Activated naive CD8-positive, alpha-beta T cell treated with anti-CD3 and anti-CD28 coated beads, Interleukin-2, amount 10 ng/mL, durations not matched to agents 7 days and 5 days (primary cell): ENCODE data around the gene APOA4. TPM values are rescaled to one million over a fixed set of nuclear protein-coding genes. Genes with fewer than 3 reads are reported as not detected.
A peak's percentile ranks its signal among the peaks of the same experiment; 100 is the strongest.

Source experiments
- ATAC-seq: fragments of 150-1000 bp; cut with Tn5 transposase; one replicate; pipeline ENCODE4 v1.10.0; 2021; ENCODE audit warnings: low read depth, moderate library complexity
- POLR2A ChIA-PET: fragments of 350-600 bp; sonication (Branson Sonifier 250); formaldehyde crosslinking; loops from one replicate; lab custom pipeline; 2021; ENCODE audit warnings: antibody characterized with exemption; lab: Charles Lee
- DNase-seq: peaks from one replicate; pipeline ENCODE4 v3.0.0; 2021
- H3K27ac Mint-ChIP-seq: one replicate; pipeline ENCODE4 v1.8.0; 2022; ENCODE audit warnings: mild to moderate bottlenecking, mixed read lengths
- H3K27me3 Mint-ChIP-seq: one replicate; pipeline ENCODE4 v1.8.0; 2022; ENCODE audit warnings: mild to moderate bottlenecking, moderate library complexity, mixed read lengths
- H3K36me3 Mint-ChIP-seq: one replicate; pipeline ENCODE4 v1.8.0; 2021; ENCODE audit warnings: mild to moderate bottlenecking, mixed read lengths
- H3K4me1 Mint-ChIP-seq: one replicate; pipeline ENCODE4 v1.8.0; 2021; ENCODE audit warnings: mixed read lengths
- H3K4me3 Mint-ChIP-seq: one replicate; pipeline ENCODE4 v1.8.0; 2022; ENCODE audit warnings: mild to moderate bottlenecking, moderate library complexity, mixed read lengths
- H3K9me3 Mint-ChIP-seq: one replicate; pipeline ENCODE4 v1.8.0; 2021; ENCODE audit warnings: mixed read lengths
- total RNA-seq, 2 experiments: library from RNA; stranded (reverse); gene quantifications; one replicate each; pipeline ENCODE4 v1.2.3, GENCODE V29; 2021

The APOA4 gene
- total RNA-seq, 2 experiments from 2014 or later: not detected

DNA sequence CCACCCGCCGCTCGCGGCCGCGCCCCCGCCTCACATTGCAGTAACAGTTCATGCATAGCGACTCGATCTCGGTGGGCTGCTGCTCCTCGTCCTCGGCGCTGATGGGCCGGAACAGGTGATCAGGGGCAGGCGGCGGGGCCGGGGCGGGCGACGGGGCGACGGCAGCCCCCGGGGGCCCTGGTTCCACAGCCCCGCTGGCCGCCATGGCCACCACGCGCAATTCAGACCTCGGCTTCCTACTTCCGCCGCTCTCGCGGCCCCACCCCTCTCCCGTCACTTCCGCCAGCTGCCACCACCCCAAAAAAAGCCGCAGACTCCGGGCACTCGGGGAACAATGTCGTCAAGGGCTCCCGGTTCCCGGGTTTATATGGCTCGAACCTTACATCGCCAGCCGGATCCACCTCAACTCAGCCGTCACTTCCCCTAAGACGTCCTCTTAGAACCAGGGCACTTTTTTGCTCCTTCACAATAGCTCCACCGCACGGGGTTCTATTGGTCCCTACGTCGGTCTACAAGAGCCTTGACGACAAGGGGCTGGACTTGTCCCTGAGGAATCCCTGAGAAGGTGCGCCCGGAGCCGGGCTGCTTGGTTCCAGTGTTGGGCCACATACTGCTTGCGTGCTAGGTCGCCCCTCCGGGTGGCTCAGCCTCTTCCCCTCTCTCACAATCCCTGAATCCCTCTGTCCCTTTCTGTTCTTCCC lies 35.2 kb downstream of the APOA4 start, which contains the start of gene ZPR1:
Gene ZPR1 (minus strand): TSS at position 238 of the 701 bp plus-strand sequence. CDS start 33 bp downstream, at position 205.
- peak within 1 kb of the TSS; percentile 96 for H3K4me3 Mint-ChIP-seq
- H3K4me1 Mint-ChIP-seq: peaks cover 27% of the 10 kb centered on the region
- H3K36me3 Mint-ChIP-seq: peaks cover 20% of the 10 kb centered on the region
- POLR2A ChIA-PET: interaction anchor here (0.8 to 8.0 kb wide), 12 partner anchors 9 to 443 kb away, joined by 3 to 79 read pairs (median 4); partner anchors contain the start of genes BUD13 and PAFAH1B2
- no peaks in the 10 kb centered on the region for H3K9me3 Mint-ChIP-seq
- peaks cover 3% of the 10 kb centered on the region for H3K27me3 Mint-ChIP-seq
- ATAC-seq (peak; percentile 78), DNase-seq (peak; percentile 89)
- peak within 1 kb of the TSS; percentile 96 for H3K27ac Mint-ChIP-seq

GRCh38 chr11:116787436-116787785 lies 35.7 kb downstream of the APOA4 start:
- POLR2A ChIA-PET: interaction anchor here (0.9 to 8.0 kb wide), 11 partner anchors 8 to 444 kb away, joined by 3 to 79 read pairs (median 4); partner anchors contain the start of genes BUD13 and PAFAH1B2
- ATAC-seq: no peak
- DNase-seq: peak; percentile 33
- peak overlapping the region; percentile 96 for H3K4me3 Mint-ChIP-seq
- H3K27ac Mint-ChIP-seq: peak overlapping the region; percentile 71
- peaks cover 3% of the 10 kb centered on the region for H3K27me3 Mint-ChIP-seq
- peaks cover 30% of the 10 kb centered on the region for H3K4me1 Mint-ChIP-seq
- H3K36me3 Mint-ChIP-seq: peaks cover 24% of the 10 kb centered on the region
- no peaks in the 10 kb centered on the region for H3K9me3 Mint-ChIP-seq

DNA sequence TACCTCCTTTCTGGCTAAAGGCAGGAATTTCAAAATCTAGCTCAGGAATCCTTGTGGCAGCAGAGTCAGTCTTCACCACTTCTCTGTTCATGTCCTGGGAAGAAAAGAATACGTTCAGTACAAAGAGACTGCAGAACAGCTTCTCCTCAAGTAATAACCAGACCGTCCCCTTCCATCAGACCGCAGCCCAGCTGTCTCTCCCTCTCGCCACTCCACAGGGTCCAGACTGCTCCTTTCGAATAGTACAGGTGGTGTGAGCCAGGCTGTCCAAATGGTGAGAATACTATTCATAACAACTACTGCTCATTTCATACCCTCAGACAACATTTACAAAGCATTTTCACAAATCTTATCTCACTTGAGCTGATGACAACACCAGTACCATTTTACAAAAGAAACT lies 36.1 kb downstream of the APOA4 start:
- Mint-ChIP-seq H3K4me1 (peaks cover 32% of the 10 kb centered on the region), H3K27ac (peak overlapping the region; percentile 71), H3K36me3 (peaks cover 28% of the 10 kb centered on the region), H3K9me3 (no peaks in the 10 kb centered on the region), H3K27me3 (peaks cover 3% of the 10 kb centered on the region), H3K4me3 (peak overlapping the region; percentile 96)
- no peak for DNase-seq
- no peak for ATAC-seq
- POLR2A ChIA-PET: interaction anchor here (0.9 to 8.0 kb wide), 12 partner anchors 8 to 444 kb away, joined by 3 to 79 read pairs (median 4); partner anchors contain the start of genes BUD13, PAFAH1B2 and SIDT2

- POLR2A ChIA-PET: interaction anchor here (1.2 to 8.0 kb wide), 5 partner anchors 13 to 393 kb away, joined by 3 to 79 read pairs (median 8); partner anchors contain the start of genes BUD13, PAFAH1B2 and SIDT2
- ATAC-seq (no peak), DNase-seq (no peak)
- H3K9me3 Mint-ChIP-seq: no peaks in the 10 kb centered on the region
- H3K36me3 Mint-ChIP-seq: peaks cover 30% of the 10 kb centered on the region
- peaks cover 34% of the 10 kb centered on the region for H3K4me1 Mint-ChIP-seq
- H3K27me3 Mint-ChIP-seq: peaks cover 3% of the 10 kb centered on the region
- H3K27ac Mint-ChIP-seq: no peak overlapping the region
- peak overlapping the region; percentile 96 for H3K4me3 Mint-ChIP-seq
Measured at GRCh38 chr11:116786326-116786725, 36.8 kb downstream of the APOA4 start.

DNA sequence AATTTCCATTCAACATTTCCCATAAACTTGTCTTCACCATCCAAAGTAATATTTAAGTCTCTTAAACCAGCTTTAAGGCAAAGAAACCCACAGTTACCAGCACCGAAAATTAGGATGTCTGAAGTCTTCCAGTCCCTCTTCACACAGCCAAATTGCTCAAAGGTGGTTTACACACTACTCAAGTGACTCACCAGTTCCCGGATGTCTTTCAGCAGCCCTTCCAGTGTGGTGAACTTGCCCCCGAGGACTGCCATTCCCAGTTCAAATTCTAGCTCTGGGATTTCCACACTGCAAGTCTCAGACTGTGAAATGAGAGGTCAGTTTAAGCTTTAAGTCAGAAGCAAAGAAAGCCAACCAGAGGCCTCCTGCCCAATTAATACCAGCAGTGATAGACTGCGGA lies 40.4 kb downstream of the APOA4 start:
- Mint-ChIP-seq H3K36me3 (peaks cover 58% of the 10 kb centered on the region), H3K4me3 (no peak overlapping the region), H3K4me1 (peaks cover 39% of the 10 kb centered on the region), H3K9me3 (no peaks in the 10 kb centered on the region), H3K27ac (no peak overlapping the region), H3K27me3 (no peaks in the 10 kb centered on the region)
- ATAC-seq (no peak), DNase-seq (no peak)
- POLR2A ChIA-PET: interaction anchor here (1.6 kb wide), 1 partner anchor 10 kb away, joined by 8 read pairs; the partner anchor contains the start of gene BUD13

DNA sequence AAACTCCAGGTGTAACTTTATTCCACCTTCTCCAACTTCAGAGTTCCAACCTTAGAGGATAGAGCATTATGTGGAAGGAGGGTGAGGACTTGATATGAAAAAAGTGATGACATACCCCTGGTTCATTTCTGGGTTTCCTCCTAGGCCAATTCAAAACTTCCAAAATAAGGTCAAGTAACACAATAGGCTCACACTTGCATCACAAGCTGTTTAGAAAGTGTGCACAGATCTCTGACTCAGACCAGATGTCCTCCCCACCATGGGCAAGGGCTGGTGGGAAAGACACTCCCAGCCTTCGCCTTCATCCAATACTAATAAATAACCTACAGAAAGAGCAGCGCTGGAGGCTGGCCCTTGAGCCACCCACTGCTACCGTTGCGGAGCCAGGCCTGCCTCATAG lies 44.5 kb downstream of the APOA4 start:
- H3K27me3 Mint-ChIP-seq: no peaks in the 10 kb centered on the region
- H3K36me3 Mint-ChIP-seq: peaks cover 55% of the 10 kb centered on the region
- H3K4me1 Mint-ChIP-seq: peaks cover 41% of the 10 kb centered on the region
- no peak for ATAC-seq
- H3K27ac Mint-ChIP-seq: no peak overlapping the region
- no peak for DNase-seq
- H3K4me3 Mint-ChIP-seq: no peak overlapping the region
- H3K9me3 Mint-ChIP-seq: no peaks in the 10 kb centered on the region
- POLR2A ChIA-PET: interaction anchor here (1.3 to 1.7 kb wide), 2 partner anchors 9 to 11 kb away, joined by 3 to 4 read pairs; partner anchors contain the start of gene ZPR1

DNA sequence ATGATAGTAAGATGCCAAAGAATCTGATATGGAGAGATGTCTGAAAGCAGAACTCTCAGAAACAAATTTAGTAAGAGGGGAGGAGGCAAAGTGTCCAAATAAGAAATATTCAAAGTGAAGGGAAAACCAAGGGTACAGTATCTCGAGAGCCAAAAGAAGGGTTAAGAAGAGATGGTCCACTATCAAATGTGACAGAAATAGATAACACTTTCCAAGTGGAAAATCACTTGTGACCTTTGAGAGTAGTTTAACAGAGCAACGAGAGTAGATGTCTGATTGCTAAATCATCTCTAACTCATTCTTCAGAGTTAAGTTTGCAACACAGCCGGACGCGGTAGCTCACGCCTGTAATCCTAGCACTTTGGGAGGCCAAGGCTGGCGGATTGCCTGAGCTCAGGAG lies 46.0 kb downstream of the APOA4 start:
- no peaks in the 10 kb centered on the region for H3K9me3 Mint-ChIP-seq
- H3K36me3 Mint-ChIP-seq: peaks cover 46% of the 10 kb centered on the region
- no peak overlapping the region for H3K4me3 Mint-ChIP-seq
- no peak for ATAC-seq
- H3K27me3 Mint-ChIP-seq: no peaks in the 10 kb centered on the region
- DNase-seq: no peak
- H3K4me1 Mint-ChIP-seq: peaks cover 38% of the 10 kb centered on the region
- POLR2A ChIA-PET: interaction anchor here (1.6 kb wide), 1 partner anchor 11 kb away, joined by 6 read pairs; the partner anchor contains the start of gene ZPR1
- no peak overlapping the region for H3K27ac Mint-ChIP-seq

DNA sequence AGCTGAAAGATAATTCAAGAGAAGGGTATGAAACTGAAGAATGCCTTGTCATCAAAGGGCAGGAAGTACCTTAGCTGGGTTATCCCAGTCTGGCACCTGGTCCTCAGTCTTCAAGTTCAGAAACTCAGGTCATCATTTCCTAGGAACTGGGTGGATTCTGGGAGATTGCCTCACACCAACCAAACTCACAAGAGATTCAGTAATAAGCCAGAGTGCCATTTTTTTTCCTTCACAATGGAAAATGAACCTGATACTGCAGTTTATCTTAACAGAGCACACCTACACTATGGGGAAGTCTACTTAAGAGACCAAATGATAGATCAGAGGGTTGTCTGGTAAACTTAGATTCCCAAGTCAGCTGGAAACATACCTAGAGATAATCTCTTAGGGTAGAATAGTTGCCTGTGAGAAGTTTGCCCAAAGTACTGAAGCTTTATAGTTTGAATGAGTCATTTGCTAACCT lies 46.6 kb downstream of the APOA4 start:
- H3K27ac Mint-ChIP-seq: no peak overlapping the region
- no peak overlapping the region for H3K4me3 Mint-ChIP-seq
- H3K27me3 Mint-ChIP-seq: no peaks in the 10 kb centered on the region
- H3K36me3 Mint-ChIP-seq: peaks cover 45% of the 10 kb centered on the region
- DNase-seq: no peak
- no peak for ATAC-seq
- peaks cover 43% of the 10 kb centered on the region for H3K4me1 Mint-ChIP-seq
- POLR2A ChIA-PET: interaction anchor here (1.6 kb wide), 1 partner anchor 11 kb away, joined by 6 read pairs; the partner anchor contains the start of gene ZPR1
- H3K9me3 Mint-ChIP-seq: no peaks in the 10 kb centered on the region

GRCh38 chr11:116775975-116776374 lies 47.1 kb downstream of the APOA4 start:
- DNase-seq: no peak
- POLR2A ChIA-PET: interaction anchor here (0.6 to 1.6 kb wide), 2 partner anchors 12 to 65 kb away, joined by 3 to 6 read pairs; partner anchors contain the start of gene ZPR1
- Mint-ChIP-seq H3K27ac (no peak overlapping the region), H3K27me3 (no peaks in the 10 kb centered on the region), H3K36me3 (peaks cover 40% of the 10 kb centered on the region), H3K9me3 (no peaks in the 10 kb centered on the region), H3K4me1 (peaks cover 43% of the 10 kb centered on the region), H3K4me3 (no peak overlapping the region)
- no peak for ATAC-seq

DNA sequence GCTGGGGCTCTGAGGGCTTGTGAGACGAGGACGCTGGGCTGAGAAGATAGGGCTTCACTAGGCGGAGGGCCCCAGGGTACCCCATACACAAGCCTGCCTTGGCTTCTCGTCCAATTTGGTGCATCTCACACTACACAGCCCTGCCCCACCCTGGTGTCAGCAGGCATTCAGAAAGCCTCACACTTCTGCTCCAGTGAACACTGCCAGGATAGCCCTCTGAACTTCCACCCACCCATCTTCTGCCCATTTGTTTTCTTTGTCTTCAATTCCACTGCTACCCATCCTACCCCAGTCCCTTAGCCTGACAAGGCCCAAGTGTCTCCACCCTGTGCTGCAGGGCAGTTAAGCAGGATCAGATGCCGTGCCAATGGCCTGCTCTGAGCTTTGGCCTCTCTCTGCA lies 48.4 kb downstream of the APOA4 start:
- Mint-ChIP-seq H3K4me1 (peaks cover 38% of the 10 kb centered on the region), H3K9me3 (no peaks in the 10 kb centered on the region), H3K4me3 (peak overlapping the region; percentile 22), H3K36me3 (peaks cover 38% of the 10 kb centered on the region), H3K27me3 (no peaks in the 10 kb centered on the region), H3K27ac (peak overlapping the region; percentile 57)
- POLR2A ChIA-PET: interaction anchor here (1.9 to 5.0 kb wide), 2 partner anchors 12 to 79 kb away, joined by 4 to 26 read pairs; partner anchors contain the start of gene ZPR1
- DNase-seq (no peak), ATAC-seq (no peak)

GRCh38 chr11:116773203-116774097 lies 49.7 kb downstream of the APOA4 start:
- H3K9me3 Mint-ChIP-seq: no peaks in the 10 kb centered on the region
- H3K4me3 Mint-ChIP-seq: peak overlapping the region; percentile 96
- no peaks in the 10 kb centered on the region for H3K27me3 Mint-ChIP-seq
- ATAC-seq: peak; percentile 34
- H3K4me1 Mint-ChIP-seq: peaks cover 38% of the 10 kb centered on the region
- H3K27ac Mint-ChIP-seq: peak overlapping the region; percentile 95
- H3K36me3 Mint-ChIP-seq: peaks cover 32% of the 10 kb centered on the region
- POLR2A ChIA-PET: interaction anchor here (1.0 to 5.0 kb wide), 8 partner anchors 10 to 406 kb away, joined by 3 to 26 read pairs (median 6); partner anchors contain the start of genes PAFAH1B2, SIDT2 and ZPR1
- no peak for DNase-seq

DNA sequence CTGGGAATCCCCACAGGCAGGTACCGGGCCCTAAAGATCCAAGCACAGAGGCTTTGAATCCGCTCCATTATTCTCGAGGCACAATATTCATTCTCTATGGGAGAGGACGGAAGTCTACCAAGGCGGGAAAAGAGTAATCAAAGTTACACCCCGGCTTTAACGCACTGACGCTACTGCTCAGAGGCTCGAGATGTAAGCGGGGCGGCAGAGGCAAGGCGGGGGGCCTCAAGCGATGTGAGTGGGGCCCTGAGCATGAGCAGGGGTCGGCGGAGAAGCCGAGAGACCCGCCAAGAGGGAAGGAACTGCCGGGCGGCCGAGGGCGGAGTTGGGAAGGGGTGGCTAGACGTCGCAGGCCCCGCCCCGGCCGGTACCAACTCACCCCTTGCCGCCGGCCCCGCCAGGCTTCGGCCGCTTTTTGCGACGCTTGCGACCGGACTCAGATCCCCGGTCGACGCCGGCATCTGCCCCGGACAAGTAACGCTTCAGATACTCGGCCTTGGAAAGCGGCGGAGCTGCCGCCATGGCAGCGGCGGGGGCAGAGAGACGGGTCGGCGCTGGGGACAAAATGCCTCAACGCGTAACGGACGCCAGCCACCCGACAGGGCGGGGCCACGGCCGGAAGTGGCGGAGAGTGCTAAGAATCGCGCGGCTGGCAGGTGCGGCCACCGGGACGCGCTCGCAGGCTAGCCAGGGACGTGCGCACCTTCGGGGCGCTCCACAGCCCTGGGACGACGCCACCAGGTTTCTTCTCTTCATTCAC lies 50.5 kb downstream of the APOA4 start, which contains the start of gene BUD13:
Gene BUD13 (minus strand): TSS at position 545 of the 760 bp plus-strand sequence. CDS start 23 bp downstream, at position 522.
- H3K4me3 Mint-ChIP-seq: peak within 1 kb of the TSS; percentile 96
- ATAC-seq: peak; percentile 92
- no peaks in the 10 kb centered on the region for H3K27me3 Mint-ChIP-seq
- H3K9me3 Mint-ChIP-seq: no peaks in the 10 kb centered on the region
- H3K4me1 Mint-ChIP-seq: peaks cover 34% of the 10 kb centered on the region
- peak; percentile 98 for DNase-seq
- POLR2A ChIA-PET: interaction anchor here (0.7 to 5.0 kb wide), 9 partner anchors 10 to 459 kb away, joined by 3 to 26 read pairs (median 5); partner anchors contain the start of genes PAFAH1B2, SIDT2 and ZPR1
- peak within 1 kb of the TSS; percentile 95 for H3K27ac Mint-ChIP-seq
- peaks cover 25% of the 10 kb centered on the region for H3K36me3 Mint-ChIP-seq
